Measurements from ENCODE around the gene LRRC38.

The LRRC38 gene

DNA sequence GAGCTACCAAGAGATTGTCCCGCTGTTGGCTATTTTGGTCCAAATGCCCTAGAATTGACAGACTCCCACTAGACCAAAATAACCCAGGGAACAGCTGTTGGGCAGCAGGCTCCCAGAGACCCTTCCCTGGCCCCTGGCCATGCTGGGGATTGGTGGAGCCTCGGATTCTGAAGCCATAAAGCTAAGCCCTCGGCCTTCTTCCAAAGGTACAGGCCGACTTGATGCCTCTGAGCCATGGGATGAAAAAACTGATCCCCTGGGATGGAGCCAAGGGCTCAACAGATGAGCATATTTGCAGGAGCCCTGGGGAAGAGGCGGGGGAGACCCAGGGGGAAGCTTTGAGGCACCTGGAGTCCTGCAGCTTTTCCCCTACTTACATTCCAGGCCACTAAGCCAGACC lies 1.0 kb upstream of the LRRC38 start:
- no peak for DNase-seq

DNA sequence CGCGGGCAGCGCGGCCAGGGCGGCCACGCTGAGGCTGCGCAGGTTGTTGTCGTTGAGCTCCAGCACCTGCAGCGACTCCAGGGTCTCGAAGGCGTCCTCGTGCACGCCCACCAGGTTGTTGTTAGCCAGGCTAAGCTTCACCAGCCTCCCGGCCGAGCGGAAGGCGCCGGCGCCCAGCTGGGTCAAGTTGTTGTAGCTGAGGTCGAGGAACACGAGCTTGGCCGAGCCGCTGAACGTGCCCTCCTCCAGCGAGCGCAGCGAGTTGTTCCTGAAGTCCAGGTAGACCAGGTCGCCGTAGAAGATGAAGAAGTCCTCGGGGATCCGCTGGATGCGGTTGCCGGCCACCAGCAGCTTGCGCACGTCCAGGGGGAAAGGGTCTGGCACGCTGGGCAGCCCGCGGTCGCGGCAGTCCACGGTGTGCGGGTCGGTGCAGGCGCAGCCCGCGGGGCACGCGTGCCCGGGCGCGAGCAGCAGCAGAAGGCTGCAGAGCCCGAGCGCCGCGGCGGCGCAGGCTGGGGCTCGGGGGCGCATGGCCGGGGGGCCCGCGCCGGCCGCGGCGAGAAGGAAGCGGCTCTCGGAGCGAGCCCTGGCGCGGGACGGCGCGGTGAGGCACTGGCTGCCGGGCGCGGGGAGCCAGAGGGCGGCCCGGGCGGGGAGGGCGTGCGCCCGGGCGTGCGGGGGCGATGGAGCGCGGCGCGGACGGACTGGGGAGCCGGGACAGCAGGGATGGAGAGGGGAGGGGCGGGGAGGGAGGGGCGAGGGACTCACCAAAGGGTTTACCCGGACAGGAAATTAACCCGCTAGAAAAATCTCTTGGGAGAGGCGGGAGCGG lies 524 bp downstream of the LRRC38 start:
- no peak for DNase-seq

DNA sequence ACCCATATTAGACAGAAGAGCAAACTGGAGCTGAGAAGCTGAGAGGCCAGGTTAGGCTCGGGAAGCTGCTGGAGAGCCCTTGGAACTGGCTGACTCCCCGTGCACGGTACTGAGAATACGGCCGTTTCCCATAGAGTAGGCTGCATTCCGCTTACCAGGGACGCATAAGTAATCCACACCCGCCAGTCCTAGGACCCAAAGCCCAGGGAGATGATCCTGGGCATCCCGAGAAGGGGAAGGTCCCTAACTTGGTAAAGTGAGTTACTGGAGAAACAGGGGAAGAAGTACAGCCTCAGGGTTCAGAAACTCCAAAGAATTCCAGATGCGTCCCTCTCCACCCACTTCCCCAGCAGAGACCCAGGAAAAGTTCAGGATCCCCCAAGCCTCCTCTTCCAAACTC lies 1.3 kb downstream of the LRRC38 start:
- no peak for DNase-seq

DNA sequence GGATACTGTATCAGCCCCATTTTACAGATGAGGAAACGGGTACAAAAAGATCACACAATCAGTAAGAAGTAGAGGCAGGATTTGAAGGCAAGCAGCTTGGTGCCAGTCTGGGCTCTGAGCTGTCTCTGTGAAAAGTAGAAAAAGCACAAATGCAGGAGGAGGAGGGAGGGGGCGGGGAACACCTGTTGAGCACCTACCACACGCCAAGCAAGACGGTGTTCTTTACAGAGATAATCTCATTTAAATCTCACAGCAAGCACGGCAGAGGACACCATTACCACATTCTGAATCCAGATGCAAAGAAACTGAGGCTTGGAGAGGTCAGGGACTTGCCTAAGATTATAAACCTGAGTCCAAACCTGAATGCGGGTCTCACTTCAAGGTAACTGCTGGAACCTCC lies 3.3 kb downstream of the LRRC38 start:
- DNase-seq, result no peak

DNA sequence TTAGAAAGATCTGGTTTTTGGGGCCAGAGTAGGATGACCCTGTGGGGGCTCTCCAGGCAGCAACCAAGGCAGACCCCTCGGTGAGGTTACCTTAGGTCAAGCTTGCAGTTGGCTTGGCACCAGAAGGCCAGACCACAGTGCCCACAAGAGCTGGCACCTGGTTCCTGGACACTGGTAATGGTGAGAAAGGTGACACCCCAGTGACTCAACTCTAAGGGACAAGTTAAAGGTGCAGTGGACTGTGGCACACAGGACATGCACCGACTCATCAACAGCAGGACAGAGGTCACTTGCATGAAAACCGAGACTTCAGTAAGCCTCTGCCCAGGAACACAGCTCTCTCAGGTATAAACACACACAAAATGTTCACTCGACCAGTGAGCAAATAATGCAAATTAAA lies 6.7 kb downstream of the LRRC38 start:
- no peak for DNase-seq

DNA sequence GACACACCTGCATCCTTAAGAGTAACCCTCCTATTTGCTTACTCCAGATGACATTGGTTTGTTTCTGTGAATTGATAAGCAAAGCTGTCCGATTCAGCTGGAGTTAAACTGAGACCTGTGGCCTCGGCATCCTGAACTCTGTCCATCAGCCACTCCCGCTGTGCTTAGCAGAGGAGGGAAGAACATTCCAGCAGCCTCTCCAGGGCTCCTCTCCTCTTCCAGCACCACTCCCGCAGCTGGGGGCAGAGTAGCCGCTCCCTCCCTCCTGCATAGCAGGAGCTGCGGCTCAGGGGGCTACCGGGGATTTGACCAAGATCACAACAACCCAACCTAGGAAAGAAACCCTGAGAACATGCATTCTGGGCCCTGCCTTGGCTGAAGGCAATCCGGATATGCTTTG lies 8.8 kb downstream of the LRRC38 start:
- no peak for DNase-seq

DNA sequence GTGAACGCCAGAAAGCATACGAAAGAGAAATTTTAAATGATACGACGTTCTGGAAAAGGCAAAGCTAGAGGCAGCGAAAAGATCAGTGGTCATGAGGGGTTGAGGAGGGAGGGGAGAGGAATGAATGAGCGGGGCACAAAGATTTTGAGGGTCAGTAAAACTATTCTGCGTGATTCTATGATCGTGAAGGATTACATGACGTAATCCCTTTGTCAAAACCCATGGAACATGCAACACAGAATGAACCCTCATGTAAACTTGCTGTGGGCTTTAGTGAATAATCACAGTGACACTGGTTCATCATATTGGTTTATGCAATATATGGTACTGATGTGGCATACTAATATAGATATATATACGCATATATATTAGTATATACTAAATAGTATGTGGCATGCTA lies 13.0 kb downstream of the LRRC38 start:
- no peak for DNase-seq

DNA sequence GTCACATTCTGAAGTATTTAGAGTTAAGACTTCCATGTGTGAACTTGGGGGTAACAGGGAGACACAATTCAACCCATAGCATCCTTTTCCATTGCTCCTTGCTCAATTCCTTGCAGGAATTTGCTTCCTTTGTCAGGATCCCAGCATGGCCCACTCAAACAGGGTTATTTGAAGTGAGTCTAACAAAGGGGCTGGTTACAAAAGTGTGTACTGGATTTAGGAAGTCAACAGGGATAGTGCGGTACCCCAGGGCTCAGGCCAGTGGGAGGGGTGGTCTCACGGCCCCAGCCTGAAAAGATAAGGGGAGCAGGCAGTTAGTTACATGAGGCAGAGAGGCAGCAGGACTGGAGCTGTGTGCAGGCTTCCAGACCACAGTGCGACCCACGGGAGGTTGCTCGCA lies 14.4 kb downstream of the LRRC38 start:
- DNase-seq, result no peak

DNA sequence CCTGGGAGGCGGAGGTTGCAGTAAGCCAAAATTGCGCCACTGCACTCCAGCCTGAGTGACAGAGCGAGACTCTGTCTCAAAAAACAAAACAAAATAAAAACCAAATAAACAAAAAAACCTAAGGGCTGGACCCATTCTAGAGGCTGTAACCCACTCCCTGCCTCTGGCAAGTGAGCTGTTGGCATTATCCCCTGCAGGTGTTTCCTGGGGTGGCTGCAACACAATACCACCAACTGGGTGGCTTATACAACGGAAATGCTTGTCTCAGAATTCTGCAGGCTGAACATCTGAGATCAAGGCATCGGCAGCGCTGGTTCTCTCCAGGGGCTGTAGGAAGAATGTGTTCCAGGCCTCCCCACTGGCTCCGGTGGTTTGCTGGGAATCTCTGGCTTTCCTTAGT lies 15.2 kb downstream of the LRRC38 start:
- DNase-seq, result no peak

DNA sequence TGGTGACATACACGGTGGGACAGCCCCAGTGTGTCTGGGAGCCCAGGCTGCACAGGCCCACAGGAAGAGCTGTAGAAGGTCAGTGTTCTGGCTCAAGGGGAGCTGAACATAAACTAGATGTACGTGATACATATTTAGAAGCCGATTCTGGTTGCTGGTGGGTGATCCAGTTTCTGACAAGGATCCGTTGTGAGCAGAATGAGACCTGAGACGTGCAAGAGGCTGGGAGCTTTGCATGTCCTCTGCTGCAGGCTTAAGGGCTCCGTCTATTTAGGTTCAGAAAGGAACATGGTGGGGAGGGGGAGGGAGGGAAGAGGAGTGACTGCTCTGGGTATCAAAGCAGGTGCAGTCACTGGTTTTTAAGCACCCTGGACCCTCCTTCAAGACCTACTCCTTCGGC lies 18.6 kb downstream of the LRRC38 start:
- DNase-seq, result no peak

DNA sequence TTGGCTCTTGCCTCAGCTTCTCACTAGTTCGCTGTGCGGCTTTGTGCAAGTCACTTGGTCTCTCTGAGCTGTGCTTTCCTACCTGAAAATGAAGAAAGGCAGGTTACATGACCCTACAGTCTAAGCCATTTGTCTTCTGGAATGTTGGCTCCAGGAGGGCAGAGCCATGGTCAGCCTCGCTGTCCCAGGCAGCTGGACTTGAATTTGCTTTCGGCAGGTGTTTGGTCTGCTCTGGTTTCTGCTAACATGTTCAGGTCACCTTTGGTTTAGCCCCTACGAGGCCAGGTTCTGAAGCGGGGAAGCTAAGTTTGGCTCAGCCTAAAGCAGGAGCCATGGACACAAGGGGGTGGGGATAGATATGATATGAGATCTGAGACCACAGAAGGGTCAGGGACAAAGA lies 19.1 kb downstream of the LRRC38 start:
- no peak for DNase-seq

DNA sequence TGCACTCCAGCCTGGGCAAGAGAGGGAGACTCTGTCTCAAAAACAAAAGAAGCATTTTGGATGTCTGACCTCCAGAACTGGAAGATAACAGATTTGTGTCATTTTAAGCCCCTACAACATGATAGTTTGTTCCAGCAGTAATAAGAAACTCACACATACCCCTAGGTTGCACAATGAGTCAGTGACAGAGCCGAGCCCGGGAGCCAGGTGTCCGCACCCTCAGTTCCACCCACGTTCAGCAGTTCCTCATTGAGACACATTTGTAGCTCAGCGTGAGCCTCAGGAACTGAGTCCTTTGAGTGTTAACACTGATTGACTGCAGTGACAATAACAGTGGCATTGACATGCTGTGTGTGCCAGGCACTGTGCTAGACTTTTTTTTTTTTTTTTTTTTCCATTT lies 19.8 kb downstream of the LRRC38 start:
- no peak for DNase-seq

DNA sequence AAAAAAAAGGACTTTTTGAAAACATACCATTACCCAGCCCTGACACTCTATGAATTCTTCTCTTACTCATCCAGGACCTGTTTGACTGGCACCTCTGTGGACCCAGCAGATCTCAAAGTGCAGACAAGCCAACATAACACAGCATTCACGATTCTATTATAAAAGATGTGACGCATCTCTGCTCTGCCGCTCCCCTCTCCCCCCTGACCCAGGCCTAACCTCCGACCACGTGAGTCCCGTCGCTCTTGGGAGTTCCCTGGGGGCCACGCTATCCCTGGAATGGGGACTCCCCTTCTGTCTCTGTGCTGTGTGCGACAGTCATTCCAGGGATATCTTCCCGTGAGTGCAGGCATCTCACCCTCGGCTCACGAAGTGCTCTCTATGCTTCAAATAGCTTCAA lies 21.1 kb downstream of the LRRC38 start:
- DNase-seq, result no peak

DNA sequence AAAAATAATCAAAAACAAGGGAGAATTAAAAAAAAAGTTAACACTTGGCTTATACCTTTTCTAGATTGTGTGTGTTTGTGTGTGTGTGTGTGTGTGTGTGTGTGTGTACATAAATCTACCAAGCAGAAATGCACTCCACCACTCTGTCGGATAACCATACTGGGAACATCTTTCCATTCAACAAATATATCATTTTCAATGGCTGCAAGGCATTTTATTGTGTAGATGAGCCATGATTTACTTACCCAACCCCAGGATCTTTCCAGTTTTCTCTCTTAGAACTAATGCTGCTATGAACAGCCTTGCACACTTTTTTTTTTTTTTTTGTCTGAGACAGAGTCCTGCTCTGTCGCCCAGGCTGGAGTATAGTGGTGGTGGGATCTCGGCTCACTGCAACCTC lies 25.8 kb downstream of the LRRC38 start:
- no peak for DNase-seq

DNA sequence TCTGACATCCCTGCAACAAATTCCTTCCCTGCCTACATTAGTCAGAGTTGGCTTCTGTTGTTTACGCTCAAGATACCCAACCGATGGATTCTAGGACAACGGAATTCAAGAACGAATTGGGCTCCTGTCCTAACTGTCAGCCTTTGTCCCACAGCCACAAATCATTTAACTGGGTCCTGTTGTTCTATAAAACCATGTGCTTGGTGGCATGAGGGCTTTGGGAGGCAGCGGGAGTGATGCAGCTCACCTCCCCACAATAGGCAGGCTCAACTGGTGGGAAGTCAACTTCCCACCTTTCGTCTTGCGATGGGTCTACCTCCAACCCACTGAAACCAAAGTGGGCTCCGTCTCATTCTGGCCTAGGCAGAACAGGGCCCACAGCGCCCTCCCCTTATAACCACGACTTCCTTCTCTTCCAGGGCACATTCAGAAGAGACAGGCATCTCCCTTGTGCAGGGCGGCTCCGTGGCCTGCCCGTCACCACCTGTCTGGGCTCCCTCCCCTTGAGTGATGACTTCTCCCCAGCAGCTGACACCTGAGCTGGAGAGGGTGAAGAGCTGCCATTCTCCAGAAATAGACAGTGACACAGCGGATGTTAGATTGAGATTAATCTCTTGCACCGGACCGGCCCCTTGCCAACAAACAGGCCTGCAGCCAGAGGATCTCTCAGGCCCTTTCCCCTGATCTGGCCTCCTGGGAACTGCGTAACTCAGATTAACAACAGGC lies 26.5 kb downstream of the LRRC38 start:
- no peak for DNase-seq

DNA sequence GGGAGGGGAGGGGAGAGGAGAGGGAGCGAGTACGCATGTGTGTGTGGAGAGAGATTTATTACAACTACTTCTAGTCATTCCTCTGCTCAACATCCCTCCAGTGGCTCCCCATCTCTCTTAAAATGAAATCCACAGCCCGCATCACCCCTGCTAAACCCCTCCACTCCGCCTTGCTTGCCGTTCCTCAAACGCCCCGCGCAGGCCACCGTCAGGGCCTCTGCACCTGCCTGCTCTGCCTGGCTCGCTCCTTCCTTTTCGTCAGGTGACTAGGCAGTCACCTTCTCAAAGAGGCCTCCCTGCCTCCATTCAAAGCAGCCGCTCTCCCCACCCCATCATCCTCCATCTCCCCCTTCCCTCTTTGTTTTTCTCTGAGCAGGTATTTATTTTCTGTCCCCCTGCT lies 29.9 kb downstream of the LRRC38 start:
- DNase-seq, result no peak

DNA sequence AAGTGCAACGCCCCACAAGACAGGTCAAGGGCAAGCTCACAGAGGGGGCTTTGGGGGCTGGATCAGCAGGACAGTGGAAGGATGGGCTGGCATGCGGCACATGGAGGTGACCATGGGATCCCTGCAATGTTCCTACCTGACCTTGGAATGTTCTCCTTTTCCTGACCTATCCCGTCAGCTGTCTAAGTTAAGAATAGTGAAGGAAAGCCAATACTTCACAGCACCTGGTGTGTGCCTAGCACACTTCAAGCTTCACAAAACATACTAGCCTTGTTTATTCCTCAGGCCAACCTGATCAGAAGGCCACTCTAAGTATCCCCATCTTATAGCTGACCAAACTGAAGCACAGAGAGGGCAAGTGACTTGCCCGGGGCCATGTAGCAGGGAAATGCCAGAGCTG lies 31.2 kb downstream of the LRRC38 start:
- DNase-seq, result no peak

DNA sequence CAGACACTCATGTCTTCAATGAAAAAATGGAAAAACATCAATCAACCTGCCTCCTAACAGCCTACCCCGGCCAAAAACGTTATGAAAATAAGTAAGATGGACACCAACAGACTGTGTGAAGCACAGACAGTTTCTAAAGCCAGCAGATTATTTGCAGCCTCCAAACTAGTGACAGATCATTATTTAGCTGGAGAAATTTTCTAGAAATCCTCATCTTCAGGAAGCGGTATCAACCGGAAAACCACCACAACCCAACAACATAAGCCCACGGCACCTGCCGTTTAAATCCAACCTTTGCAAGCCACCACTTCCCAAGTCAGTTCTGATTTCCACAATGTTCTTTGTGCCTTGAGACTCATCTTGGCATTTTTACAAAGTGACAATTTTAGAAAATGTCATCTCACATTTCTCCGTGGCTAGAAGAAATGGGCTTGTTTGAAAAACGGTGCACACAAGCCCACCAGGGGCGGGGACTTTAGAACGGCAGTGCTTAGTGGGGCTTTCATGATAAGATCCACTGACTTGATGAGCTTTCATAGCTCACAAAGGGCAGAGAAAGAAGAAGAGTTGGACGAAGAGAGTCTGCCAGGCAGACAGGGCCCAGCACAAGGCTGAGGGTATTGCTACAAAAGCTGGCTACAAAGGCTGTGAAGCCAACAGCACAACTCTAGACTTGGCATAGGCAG lies 34.5 kb downstream of the LRRC38 start:
- no peak for DNase-seq

DNA sequence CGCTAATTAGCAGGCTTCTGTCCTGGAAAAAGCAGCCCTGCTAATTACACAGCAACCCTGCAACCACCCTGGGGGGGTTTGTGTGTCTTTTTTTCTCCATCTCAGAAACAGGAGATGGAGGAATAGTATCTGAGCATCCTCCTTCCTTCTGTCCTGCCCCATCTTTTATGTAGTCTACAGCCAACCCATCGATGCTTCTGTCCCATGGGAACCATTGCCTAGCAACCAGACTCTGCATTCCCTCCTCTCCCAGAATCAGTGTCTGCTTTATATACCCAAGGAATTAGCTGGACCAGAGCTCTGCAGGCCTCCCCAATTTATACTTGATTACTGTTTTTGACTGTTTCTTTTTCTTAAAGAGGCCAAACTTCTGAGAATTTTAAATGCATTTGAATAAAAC lies 35.1 kb downstream of the LRRC38 start:
- DNase-seq, result no peak

DNA sequence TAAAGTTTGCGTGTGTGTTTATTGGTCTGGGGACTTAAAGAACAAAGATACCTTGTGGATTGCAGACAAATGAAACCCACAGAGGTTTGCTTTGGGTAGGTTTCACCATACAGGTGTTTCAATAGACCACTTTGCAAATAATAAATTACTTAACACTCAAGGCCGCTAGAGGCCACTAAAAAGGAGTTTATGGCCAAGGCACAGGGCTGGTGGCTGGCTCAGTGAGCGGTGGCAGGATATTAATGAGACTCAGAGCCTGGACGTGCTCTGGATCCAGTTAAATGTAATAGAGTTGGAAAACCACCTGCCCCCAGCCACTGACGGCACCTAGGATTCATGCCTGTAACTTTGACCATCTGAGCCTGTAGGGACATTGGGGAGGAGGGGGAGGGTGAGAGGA lies 44.5 kb downstream of the LRRC38 start:
- DNase-seq, result no peak

DNA sequence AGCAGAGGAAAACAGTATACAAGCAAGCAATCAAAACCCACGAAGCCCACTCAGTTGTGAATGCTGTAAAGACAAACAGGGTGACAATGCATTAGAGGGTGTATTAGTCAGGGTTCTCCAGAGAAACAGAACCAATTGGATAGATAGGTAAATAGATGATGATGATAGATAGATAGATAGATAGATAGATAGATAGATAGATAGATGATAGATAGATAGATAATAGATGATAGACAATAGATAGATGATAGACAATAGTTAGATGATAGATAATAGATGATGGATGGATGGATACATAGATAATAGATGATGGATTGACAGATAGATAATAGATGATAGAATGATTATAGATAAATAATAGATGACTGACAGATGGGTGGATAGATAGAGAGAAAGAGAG lies 48.3 kb downstream of the LRRC38 start:
- no peak for DNase-seq

DNA sequence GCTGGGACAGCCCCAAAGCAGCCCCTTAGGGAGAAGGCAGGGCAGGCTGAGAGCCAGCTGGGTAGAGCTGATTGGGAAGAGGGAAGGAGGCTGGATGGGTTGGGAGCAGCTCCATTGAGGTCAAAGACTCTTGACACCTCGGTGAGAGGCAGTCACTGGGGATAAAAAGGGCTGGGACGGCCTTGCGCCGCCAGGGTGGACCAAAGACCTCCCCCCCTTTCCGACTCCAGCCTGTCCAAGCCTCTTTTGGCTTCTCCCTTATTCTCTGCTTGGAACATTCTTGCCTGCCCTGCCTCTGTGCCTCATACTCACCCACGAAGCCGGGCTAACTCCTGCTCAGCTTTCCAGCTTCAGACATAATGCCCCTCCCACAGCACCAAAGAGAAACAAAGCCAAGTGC lies 51.1 kb downstream of the LRRC38 start:
- DNase-seq, result no peak

DNA sequence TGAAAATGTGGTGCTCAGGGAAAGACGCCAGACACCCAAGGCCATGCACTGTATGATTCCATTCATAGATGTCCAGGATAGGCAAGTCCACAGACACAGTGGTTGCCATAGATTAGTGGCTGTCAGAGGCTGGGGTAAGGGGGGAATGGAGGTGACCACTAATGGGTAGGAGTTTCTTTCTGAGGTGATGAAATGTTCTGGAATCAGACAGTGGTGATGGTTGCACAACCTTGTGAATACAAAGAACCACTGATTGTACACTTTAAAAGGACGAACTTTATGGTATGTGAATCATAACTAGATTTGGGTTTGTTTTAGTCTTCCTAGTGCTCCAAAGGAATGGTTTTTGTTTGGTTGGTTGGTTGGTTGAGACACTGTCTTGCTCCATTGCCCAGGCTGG lies 51.8 kb downstream of the LRRC38 start:
- no peak for DNase-seq

DNA sequence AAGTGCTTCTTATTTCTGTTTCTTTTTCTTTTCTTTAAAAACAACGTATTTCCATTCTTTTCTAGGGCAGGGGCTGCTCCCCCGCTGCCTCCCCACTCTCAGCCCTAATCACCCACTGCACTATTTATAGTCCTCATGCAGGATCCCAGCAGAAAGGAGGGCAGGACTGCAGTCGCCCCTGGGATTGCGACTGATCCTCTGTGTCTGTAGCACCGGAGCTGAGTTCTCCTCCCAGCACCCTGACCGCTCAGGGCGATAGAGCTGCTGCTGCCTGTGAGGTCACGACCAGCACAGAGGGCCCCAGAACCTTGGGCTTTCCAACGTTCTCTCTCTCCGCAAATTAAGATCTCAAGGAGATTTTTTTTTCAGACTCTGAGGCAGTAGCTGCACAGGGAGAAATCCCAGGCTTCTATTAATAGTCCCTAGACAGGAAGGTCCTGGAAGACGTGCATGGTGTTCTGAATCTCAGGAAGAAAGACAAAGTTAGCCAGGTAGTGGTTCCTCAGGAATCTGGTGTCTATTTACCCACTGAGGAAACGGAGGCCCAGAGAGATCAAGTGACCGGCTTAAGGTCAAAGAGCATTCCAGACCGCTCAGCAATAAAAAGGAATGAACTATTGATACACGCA lies 56.8 kb downstream of the LRRC38 start:
- DNase-seq, result no peak
